GM19035 (cell line): ENCODE measurements around the gene ARMC5.
"Not testable (repeated sequence)": the region's sequence is repeated elsewhere in the genome, so short reads cannot be mapped to it uniquely, and the experiment has no call there.

ENCODE experiments used
- ATAC-seq: cut with Tn5 transposase; IDR thresholded peaks from one replicate; pipeline ENCODE4 v1.9.1; 2021; ENCODE audit not compliant: unreplicated experiment

ARMC5 gene

DNA sequence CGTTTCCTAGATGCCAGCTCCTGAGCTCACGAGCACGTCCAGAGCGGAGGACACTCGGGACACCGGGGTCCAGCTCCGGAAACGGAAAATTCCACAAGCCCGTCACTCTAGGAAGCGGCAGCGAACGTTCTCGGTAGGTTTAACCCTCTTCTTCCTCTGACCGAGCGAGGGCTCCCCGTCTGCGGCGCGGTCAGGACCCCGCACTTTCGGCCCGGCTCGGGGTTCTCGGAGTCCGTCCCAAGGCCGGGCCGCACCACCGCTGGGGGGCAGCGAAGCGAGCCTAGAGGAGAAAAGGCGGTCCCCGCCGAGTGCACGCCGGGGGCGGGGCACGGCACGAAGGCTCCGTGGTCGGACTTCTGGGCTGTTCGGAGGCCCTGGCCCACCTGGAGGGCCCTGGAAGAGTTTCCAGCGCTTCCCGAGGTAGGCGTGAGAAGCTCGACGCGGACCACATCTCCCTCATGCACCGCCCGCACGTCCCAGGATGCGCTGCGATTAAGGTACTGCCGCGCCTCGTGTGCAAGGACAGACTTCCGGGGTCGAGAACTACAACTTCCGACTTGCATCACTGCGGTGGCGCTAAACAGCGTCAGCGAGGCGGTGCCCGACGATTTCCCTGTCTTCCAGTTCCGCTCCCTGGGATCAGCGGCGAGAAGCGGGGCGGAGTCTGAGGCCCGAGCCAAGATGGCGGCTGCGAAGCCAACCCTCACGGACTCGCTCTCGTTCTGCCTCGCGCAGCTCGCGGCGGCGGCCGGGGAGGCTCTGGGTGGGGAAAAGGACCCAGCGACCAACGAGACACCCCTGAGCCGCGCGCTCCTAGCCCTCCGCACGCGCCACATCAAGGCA, at the start of gene ARMC5:
Gene ARMC5, plus strand, starts transcription at position 658 of the 843 bp plus-strand sequence. Its CDS starts 24 bp downstream, at position 682.
- peak; percentile 74 for ATAC-seq

- no peak for ATAC-seq
Measured at GRCh38 chr16:31410082-31410481, 49.2 kb upstream of the ARMC5 start.

- no peak for ATAC-seq
Measured at GRCh38 chr16:31411024-31411844, 48.1 kb upstream of the ARMC5 start.

GRCh38 chr16:31412750-31413149, 46.6 kb upstream of the ARMC5 start:
- ATAC-seq, result no peak

- no peak for ATAC-seq
Measured at GRCh38 chr16:31413381-31413780, 45.9 kb upstream of the ARMC5 start.

DNA sequence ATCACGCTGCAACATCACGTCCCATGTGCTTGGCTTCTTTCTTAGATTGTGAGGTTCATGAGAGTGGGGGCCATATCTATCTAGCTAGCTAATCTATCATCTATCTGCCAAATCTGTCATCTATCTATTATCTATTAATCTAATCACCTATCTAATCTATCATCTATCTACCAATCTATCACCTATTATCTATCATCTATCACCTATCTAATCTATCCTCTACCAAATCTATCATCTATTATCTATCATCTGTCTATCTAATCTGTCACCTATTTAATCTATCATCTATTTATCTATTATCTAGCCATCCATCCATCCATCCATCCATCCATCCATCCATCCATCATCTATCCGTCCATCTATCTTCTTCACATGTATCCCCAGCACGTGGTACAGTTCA, 45.4 kb upstream of the ARMC5 start:
- no peak for ATAC-seq

- ATAC-seq, result no peak
Measured at GRCh38 chr16:31414706-31415105, 44.6 kb upstream of the ARMC5 start.

DNA sequence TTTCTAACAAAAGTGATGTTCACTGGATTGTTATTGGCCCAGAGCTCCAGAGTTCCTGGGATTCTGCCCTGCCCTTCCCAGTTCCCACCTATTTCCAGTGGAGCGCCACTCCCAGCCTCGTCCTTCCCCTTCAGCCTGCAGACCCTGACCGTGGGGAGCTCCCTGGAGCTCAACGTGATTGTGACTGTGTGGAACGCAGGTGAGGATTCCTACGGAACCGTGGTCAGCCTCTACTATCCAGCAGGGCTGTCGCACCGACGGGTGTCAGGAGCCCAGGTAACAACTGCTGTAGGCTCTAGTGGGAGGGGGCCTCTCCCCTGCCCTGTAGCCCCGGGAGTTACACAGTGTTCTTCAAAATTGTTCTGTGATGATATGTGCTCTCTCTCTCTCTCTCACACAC, 42.9 kb upstream of the ARMC5 start:
- no peak for ATAC-seq

- not testable (repeated sequence) for ATAC-seq
Measured at GRCh38 chr16:31417036-31417435, 42.3 kb upstream of the ARMC5 start.

- ATAC-seq, result no peak
Measured at GRCh38 chr16:31417916-31418315, 41.4 kb upstream of the ARMC5 start.

DNA sequence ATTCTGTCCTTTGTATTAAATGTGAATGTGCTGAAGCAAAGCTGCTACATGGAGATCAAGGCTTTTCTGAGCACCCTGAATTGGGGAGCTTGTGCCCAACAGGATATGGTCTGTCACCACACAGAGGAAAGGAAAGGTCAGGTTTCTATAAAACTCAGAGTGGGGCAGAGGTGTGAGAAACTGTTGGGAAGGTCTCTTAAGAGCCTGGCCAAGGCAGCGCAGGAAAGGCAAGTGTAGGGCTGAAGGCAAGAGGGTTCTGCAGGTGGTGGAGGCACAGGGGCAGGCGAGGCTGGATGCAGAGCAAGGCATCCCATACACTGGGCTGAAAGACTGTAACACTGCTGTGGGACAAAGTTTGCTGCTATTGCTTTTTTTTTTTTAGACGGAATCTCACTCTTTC, 39.3 kb upstream of the ARMC5 start:
- no peak for ATAC-seq

GRCh38 chr16:31421587-31421986, 37.7 kb upstream of the ARMC5 start:
- no peak for ATAC-seq

- no peak for ATAC-seq
Measured at GRCh38 chr16:31423241-31423640, 36.1 kb upstream of the ARMC5 start.

DNA sequence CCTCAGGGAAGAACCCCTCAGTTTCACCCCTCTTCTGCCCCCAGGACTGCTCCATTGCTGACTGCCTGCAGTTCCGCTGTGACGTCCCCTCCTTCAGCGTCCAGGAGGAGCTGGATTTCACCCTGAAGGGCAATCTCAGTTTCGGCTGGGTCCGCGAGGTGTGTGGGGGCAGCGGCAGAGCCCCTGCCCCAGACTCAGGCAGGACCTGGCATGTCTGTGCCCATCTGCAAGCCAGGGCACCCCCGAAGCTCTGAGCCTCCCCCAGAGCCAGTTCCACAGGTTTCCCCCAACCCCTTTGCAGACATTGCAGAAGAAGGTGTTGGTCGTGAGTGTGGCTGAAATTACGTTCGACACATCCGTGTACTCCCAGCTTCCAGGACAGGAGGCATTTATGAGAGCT, 35.5 kb upstream of the ARMC5 start:
- no peak for ATAC-seq

DNA sequence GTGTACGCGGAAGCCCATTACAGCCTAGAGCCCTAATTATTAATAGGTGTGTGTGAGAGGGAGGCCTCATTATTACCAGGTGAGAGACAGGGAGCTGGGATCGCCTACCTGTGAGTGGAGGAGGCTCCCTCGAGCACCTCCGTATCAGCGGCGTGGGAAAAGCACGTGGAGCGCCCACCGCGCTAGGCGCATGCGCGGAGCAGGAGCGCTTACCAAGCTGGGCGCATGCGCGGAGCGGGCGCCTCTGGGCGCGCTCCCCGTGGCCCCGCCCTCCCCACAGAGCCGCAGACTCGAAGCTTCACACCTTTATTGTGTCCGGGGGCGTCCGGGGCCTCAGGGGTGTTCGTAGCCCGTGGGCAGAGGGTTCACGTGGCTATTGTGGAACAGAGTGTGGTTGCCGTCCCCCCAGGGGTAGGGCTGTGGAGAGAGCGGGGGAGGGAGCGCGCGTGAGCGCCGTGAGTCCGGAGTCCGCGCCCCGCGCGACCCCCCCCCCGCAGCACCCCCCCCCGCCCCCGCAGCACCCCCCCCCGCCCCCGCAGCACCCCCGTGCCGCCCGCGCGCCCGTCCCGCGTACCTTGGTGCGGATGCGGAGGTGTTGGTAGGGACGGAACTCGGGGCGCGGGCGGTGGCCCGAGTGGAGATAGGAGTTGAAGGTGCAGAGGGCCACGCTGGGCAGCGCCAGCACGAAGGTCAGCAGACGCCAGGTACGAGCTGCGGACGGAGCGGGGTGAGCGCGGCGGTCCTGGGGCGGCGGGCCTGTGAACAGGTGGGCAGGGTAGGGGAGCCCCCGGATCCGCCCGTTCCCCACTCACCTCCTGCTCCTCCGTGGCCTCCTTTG, 31.6 kb upstream of the ARMC5 start:
- no peak for ATAC-seq

DNA sequence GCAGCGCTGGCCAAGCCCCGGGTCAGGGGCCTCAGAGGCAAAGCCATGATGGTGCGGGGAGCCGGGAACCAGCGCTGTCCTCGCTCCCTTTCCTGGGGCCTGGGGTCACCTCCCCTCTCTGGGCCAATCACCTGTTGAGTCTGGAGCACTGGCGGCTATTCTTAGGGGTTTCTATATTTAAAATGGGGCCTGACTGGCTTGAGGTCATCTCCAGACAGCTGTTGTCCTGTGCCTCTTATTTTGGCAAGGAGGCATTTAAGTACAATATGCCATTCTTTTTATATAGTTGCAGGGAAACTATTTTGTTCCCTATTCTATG, 31.1 kb upstream of the ARMC5 start, which contains the start of gene COX6A2:
Gene COX6A2, minus strand, starts transcription at position 82 of the 319 bp plus-strand sequence. Its CDS starts 35 bp downstream, at position 47.
- no peak for ATAC-seq

- no peak for ATAC-seq
Measured at GRCh38 chr16:31428638-31429247, 30.6 kb upstream of the ARMC5 start.

DNA sequence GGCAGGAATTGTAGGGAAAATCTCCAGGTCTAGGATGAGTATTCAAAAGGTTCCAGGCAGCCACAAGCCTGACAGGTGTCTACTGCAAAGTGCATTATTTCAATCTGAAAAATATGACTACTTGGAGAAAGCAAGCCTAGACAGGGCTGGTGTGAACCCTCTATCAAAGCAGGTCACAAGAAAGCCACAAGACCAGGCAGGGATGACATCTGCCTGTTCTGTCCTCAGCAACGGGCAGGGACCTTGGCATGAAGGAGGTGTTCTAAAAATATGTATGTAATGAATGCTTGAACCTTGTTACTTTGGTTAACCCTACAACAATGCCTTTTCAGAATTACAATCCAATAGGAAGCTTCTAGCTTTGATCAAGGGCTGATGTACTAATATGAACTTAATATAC, 30.0 kb upstream of the ARMC5 start:
- ATAC-seq, result no peak

DNA sequence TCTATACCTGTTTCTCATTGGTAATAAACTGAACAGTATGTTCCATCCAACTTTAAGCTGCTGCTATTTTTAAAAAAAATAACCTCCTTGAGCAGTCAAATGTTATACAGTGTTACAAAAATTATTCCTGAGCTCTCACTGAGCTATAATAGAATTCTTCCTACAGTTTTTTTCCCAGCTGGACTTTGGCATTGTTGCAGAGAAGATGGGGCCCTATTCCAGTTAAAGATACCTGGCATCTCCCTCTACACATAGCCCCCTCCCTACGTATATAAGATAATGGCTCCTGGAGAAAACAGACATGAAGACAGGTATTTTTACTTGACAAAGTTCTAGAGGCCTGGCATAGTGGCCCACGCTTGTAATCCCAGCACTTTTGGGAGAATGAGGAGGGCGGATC, 29.5 kb upstream of the ARMC5 start:
- no peak for ATAC-seq

DNA sequence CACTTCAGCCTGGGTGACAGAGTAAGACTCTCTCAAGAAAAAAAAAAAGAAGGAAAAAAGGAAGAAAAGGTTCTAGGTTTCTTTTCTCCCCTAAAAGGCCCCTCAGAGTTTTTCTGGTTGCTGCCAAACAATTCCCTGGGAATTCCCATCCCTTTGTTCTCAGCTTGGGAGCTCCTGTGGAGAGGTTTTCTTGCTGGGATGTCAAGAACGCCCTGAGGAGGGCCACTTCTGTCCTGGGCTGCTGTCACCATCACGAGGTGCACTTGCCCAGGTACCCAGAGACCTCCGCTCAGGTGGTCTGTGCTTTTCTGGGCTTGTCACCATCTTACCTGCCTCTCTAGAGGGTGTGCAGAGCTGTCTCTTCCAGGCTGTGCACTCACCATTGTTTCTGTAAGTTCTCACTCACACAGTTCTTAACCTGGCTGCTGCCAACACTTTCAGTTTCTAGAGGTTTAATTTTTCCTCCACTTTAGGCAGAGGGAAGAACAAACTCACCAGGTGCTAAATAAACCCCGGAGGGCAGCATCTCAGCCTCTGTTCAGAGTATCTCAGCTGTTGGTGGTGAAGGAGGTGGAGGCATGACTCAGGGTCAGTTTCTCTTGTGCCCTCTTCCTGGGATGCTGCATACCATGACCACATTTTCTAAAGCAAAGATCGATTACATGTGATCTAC, 28.8 kb upstream of the ARMC5 start:
- no peak for ATAC-seq
